Astrocyte of the spinal cord (primary cell): ENCODE data around the gene PPDPF.

ENCODE experiments used
- DNase-seq: peaks from one replicate; pipeline ENCODE4 v3.0.0; 2011; ENCODE audit warnings: low read depth, low spot score
- H3K4me3 ChIP-seq: 2 replicates; pipeline ENCODE4 v1.5.1; 2011; ENCODE audit warnings: low read depth, mild to moderate bottlenecking, low read length, moderate library complexity
- CTCF ChIP-seq: IDR thresholded peaks from 2 replicates; pipeline ENCODE4 v1.5.1; 2012; ENCODE audit warnings: low read depth, mild to moderate bottlenecking, low read length, inconsistent platforms
- in situ Hi-C: cut with HindIII; loops from 2 replicates; pipeline ENCODE4 v1.10.0; 2017; ENCODE audit warnings: low sequenced_read_pairs

PPDPF gene

GRCh38 chr20:63529180-63529860, 8.8 kb downstream of the PPDPF start:
- TF ChIP-seq CTCF = no peak
- H3K4me3 ChIP-seq = no peak overlapping the region
- DNase-seq = no peak
- in situ Hi-C loops = no loop called here

- TF ChIP-seq CTCF = no peak
- H3K4me3 ChIP-seq = no peak overlapping the region
- DNase-seq = no peak
- in situ Hi-C loops = no loop called here
These were observed 9.6 kb downstream of the PPDPF start for GRCh38 chr20:63529861-63530787.

- no peak for TF ChIP-seq CTCF
- DNase-seq = no peak
- in situ Hi-C loops = no loop called here
- no peak overlapping the region for H3K4me3 ChIP-seq
These were observed 10.2 kb downstream of the PPDPF start for GRCh38 chr20:63530788-63531160.

GRCh38 chr20:63531686-63532448, 11.3 kb downstream of the PPDPF start:
- no peak for DNase-seq
- in situ Hi-C loops = no loop called here
- H3K4me3 ChIP-seq = no peak overlapping the region
- TF ChIP-seq CTCF = no peak

GRCh38 chr20:63532449-63532971, 11.9 kb downstream of the PPDPF start:
- in situ Hi-C loops = no loop called here

More at GRCh38 chr20:63532449-63532971, 11.9 kb downstream of the PPDPF start:
- TF ChIP-seq CTCF = no peak
- H3K4me3 ChIP-seq = no peak overlapping the region
- no peak for DNase-seq
